GM19193 (cell line): ENCODE data around the gene GOT1.

Experiments used
- POLR2A ChIP-seq: IDR thresholded peaks from 4 replicates; pipeline ENCODE4 v1.6.1; 2011; ENCODE audit not compliant: insufficient read depth, insufficient read length; ENCODE audit errors: extremely low read depth

Gene GOT1

GRCh38 chr10:99421233-99421739, 9.1 kb downstream of the GOT1 start:
- no peak for TF ChIP-seq POLR2A

GRCh38 chr10:99419688-99420087, 10.7 kb downstream of the GOT1 start:
- TF ChIP-seq POLR2A: no peak

- TF ChIP-seq POLR2A: no peak
These were observed 11.4 kb downstream of the GOT1 start for GRCh38 chr10:99418910-99419624.

GRCh38 chr10:99412099-99412498, 18.3 kb downstream of the GOT1 start:
- no peak for TF ChIP-seq POLR2A

GRCh38 chr10:99411546-99411945, 18.9 kb downstream of the GOT1 start:
- TF ChIP-seq POLR2A: no peak

GRCh38 chr10:99410876-99411275, 19.5 kb downstream of the GOT1 start:
- no peak for TF ChIP-seq POLR2A

GRCh38 chr10:99410146-99410545, 20.3 kb downstream of the GOT1 start:
- no peak for TF ChIP-seq POLR2A

- TF ChIP-seq POLR2A: no peak
These were observed 24.3 kb downstream of the GOT1 start for GRCh38 chr10:99406149-99406548.

- TF ChIP-seq POLR2A: no peak
These were observed 26.8 kb downstream of the GOT1 start for GRCh38 chr10:99403674-99404073.

GRCh38 chr10:99399664-99400063, 30.8 kb downstream of the GOT1 start:
- TF ChIP-seq POLR2A: no peak

- TF ChIP-seq POLR2A: no peak
These were observed 34.0 kb downstream of the GOT1 start for GRCh38 chr10:99396471-99396870.

- no peak for TF ChIP-seq POLR2A
These were observed 34.5 kb downstream of the GOT1 start for GRCh38 chr10:99395750-99396445.

GRCh38 chr10:99394761-99395386, 35.5 kb downstream of the GOT1 start:
- TF ChIP-seq POLR2A: no peak

GRCh38 chr10:99394256-99394655, 36.2 kb downstream of the GOT1 start:
- no peak for TF ChIP-seq POLR2A

- no peak for TF ChIP-seq POLR2A
These were observed 36.7 kb downstream of the GOT1 start for GRCh38 chr10:99393683-99394082.

GRCh38 chr10:99393036-99393435, 37.4 kb downstream of the GOT1 start:
- TF ChIP-seq POLR2A: no peak
